NCI-H146 treated with DMSO at 0.1 percent for 48 hours (cell line): Measurements from ENCODE around the gene ITIH5.
"Not testable (repeated sequence)": the region's sequence is repeated elsewhere in the genome, so short reads cannot be mapped to it uniquely, and the experiment has no call there.

Experiments used
- DNase-seq: peaks from one replicate; lab custom pipeline; 2025; ENCODE audit not compliant: unreplicated experiment; lab: John Stamatoyannopoulos, UW

Gene ITIH5

GRCh38 chr10:7666253-7667023 is at the start of gene ITIH5:
Gene ITIH5, minus strand, starts transcription at chr10:7666966. Its CDS starts 74 bp downstream, at chr10:7666892.
- no peak for DNase-seq

GRCh38 chr10:7715515-7715914 is 48.7 kb upstream of the ITIH5 start:
- no peak for DNase-seq

GRCh38 chr10:7711075-7711474 is 44.3 kb upstream of the ITIH5 start:
- not testable (repeated sequence) for DNase-seq

GRCh38 chr10:7710446-7710845 is 43.7 kb upstream of the ITIH5 start:
- no peak for DNase-seq

- no peak for DNase-seq
These were observed 42.1 kb upstream of the ITIH5 start for GRCh38 chr10:7708832-7709231.

GRCh38 chr10:7707858-7708622 is 41.3 kb upstream of the ITIH5 start:
- DNase-seq = no peak

GRCh38 chr10:7707102-7707501 is 40.3 kb upstream of the ITIH5 start:
- no peak for DNase-seq

GRCh38 chr10:7706534-7707073 is 39.8 kb upstream of the ITIH5 start:
- no peak for DNase-seq

GRCh38 chr10:7705341-7705740 is 38.6 kb upstream of the ITIH5 start:
- no peak for DNase-seq

GRCh38 chr10:7704071-7705016 is 37.6 kb upstream of the ITIH5 start:
- DNase-seq = no peak

GRCh38 chr10:7703140-7703539 is 36.4 kb upstream of the ITIH5 start, which contains the start of gene ITIH2:
Gene ITIH2, plus strand, starts transcription at chr10:7703316. Its CDS starts 119 bp downstream, at chr10:7703435.
- no peak for DNase-seq

GRCh38 chr10:7702288-7702812 is 35.6 kb upstream of the ITIH5 start:
- no peak for DNase-seq

- no peak for DNase-seq
These were observed 34.5 kb upstream of the ITIH5 start for GRCh38 chr10:7701158-7701742.

- no peak for DNase-seq
These were observed 33.9 kb upstream of the ITIH5 start for GRCh38 chr10:7700577-7701125.

- DNase-seq = no peak
These were observed 30.7 kb upstream of the ITIH5 start for GRCh38 chr10:7697426-7697825.

GRCh38 chr10:7696545-7696944 is 29.8 kb upstream of the ITIH5 start:
- DNase-seq = no peak

- DNase-seq = not testable (repeated sequence)
These were observed 26.4 kb upstream of the ITIH5 start for GRCh38 chr10:7693194-7693593.

- DNase-seq = not testable (repeated sequence)
These were observed 25.6 kb upstream of the ITIH5 start for GRCh38 chr10:7692368-7692767.

- DNase-seq = not testable (repeated sequence)
These were observed 24.3 kb upstream of the ITIH5 start for GRCh38 chr10:7690885-7691597.
